Measurements from ENCODE around the gene ZNF467.
A peak's percentile ranks its signal among the peaks of the same experiment; 100 is the strongest.

The ZNF467 gene

DNA sequence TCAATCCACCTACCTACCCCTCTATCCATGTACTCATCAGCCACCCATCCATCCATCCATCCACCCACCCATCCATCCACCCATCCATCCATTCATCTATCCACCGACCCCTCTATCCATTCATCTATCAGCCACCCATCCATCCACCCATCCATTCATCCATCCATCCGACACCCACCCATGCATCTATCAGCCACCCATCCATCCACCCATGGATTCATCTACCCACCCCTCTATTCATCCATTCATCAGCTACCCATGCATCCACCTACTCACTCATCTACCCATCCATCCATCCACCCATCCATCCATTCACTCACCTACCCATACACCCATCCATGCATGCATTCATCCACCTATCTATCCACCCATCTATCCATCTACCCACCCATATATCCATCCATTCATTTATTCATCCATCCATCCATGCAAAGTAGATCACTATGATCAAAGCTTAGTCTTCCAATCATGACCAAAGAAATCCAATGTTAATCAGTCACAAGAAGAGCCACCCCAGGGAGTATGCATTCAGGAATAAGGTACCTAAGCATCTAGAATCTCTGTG, 27.7 kb upstream of the ZNF467 start:
- H3K4me3 ChIP-seq (ENCODE audit: low read depth, low read length) = no peak overlapping the region
- no peak for DNase-seq (ENCODE audit: low read depth)
- TF ChIP-seq, protein P1, sequence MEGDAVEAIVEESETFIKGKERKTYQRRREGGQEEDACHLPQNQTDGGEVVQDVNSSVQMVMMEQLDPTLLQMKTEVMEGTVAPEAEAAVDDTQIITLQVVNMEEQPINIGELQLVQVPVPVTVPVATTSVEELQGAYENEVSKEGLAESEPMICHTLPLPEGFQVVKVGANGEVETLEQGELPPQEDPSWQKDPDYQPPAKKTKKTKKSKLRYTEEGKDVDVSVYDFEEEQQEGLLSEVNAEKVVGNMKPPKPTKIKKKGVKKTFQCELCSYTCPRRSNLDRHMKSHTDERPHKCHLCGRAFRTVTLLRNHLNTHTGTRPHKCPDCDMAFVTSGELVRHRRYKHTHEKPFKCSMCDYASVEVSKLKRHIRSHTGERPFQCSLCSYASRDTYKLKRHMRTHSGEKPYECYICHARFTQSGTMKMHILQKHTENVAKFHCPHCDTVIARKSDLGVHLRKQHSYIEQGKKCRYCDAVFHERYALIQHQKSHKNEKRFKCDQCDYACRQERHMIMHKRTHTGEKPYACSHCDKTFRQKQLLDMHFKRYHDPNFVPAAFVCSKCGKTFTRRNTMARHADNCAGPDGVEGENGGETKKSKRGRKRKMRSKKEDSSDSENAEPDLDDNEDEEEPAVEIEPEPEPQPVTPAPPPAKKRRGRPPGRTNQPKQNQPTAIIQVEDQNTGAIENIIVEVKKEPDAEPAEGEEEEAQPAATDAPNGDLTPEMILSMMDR (IDR thresholded peaks at IDR 0.05; ENCODE audit: insufficient read depth, low read depth, low read length, missing control alignments) = no peak

DNA sequence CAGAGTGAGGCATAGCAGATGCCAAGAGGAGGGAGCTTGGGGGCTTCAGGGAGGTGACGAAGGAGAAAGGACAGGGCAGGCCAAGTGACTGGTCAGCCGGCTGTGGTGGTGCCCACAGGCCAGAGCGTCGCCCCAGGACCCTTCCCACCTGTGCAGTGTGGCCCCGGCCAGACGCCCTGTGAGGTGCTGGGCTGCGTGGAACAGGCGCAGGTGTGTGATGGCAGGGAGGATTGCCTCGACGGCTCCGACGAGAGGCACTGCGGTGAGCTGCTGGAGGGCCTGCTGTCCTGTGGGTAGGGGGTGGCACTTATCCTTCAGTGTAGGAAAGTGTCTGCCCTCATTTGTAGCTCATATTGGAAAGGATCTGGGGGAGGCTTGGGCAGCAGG, 26.8 kb upstream of the ZNF467 start:
- DNase-seq (ENCODE audit: low read depth) = no peak
- TF ChIP-seq, protein P1 (IDR thresholded peaks at IDR 0.05; ENCODE audit: insufficient read depth, low read depth, low read length, missing control alignments) = no peak
- no peak overlapping the region for H3K4me3 ChIP-seq (ENCODE audit: low read depth, low read length)

DNA sequence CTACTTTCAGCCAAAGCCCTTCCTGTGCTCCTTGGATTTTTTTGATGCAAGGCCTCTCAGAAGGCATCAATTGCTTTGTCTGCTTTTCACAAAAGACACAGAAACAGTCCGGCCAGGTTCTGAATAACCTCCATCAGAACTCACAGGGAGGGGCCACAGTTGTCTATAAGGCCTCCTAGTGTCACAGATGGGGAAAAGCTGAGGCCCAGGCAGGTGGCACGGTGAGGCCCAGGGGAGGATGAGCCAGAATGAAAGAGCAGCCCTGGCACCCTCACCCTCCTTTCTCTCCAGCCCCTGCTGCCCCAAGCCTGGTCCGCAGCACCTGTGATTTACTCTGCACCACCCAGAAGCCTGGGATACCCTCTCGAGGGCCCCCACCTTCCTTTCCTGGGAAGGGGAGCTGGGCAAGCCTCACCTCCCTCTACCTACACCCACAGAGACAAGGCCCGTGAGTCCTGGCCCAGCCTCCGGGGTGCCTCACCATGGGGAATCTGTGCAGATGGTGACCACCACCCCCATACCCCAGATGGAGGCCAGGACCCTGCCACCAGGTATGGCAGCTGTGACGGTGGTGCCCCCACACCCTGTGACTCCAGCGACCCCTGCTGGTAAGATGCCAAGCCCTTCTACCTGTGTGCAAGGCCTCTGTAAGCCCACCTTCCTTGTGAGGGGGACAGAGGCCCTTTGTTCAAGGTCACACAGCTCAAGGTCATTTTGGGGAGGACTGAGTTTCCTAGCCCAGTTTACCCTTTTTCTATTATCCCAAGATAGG, 26.2 kb upstream of the ZNF467 start:
- no peak overlapping the region for H3K4me3 ChIP-seq (ENCODE audit: low read depth, low read length)
- DNase-seq (ENCODE audit: low read depth) = peak; percentile 48
- TF ChIP-seq, protein P1 (IDR thresholded peaks at IDR 0.05; ENCODE audit: insufficient read depth, low read depth, low read length, missing control alignments) = peak; percentile 64

DNA sequence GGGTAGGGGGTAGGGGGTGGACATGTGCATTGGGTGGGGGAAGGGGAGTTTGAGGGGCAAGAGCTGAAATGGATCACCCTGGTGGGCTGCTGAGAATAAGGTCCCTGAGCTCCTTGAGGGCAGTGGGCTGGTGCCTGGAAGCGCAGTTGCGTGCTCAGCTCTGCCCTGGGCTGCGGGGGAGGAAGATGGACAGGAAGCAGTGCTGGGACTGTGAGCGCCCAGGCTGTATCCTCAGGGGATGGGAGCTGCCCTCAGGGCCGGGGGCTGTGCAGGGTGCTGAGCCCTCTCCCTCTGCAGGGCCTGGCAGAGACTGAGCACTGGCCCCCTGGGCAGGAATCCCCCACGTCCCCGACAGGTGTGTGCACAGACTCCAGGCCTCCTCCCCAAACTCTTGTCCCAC, 24.4 kb upstream of the ZNF467 start:
- TF ChIP-seq, protein P1 (IDR thresholded peaks at IDR 0.05; ENCODE audit: insufficient read depth, low read depth, low read length, missing control alignments) = no peak
- DNase-seq (ENCODE audit: low read depth) = no peak
- H3K4me3 ChIP-seq (ENCODE audit: low read depth, low read length) = no peak overlapping the region

DNA sequence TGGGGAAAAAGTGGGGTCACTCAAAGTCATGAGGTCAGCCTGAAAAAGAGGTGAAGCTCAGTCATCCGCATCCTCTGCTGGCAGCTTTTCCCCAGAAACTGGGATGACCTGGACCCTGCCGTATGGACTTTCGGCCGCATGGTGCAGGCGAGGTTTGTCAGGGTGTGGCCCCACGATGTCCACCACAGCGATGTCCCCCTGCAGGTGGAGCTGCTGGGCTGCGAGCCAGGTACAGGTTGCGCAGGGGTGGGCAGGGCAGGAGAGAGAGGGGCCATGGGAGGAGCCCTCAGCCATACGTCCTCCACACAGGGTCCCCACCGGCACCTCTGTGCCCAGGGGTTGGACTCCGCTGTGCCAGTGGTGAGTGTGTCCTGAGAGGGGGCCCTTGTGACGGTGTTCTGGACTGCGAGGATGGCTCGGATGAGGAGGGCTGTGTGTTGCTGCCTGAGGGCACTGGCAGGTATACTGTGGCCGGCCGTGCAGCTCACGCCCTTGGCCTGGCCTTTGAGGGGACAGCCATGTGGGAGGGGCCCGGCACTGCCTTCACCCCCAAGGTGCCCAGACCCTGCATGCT, 23.0 kb upstream of the ZNF467 start:
- TF ChIP-seq, protein P1 (IDR thresholded peaks at IDR 0.05; ENCODE audit: insufficient read depth, low read depth, low read length, missing control alignments) = no peak
- no peak overlapping the region for H3K4me3 ChIP-seq (ENCODE audit: low read depth, low read length)
- DNase-seq (ENCODE audit: low read depth) = no peak

DNA sequence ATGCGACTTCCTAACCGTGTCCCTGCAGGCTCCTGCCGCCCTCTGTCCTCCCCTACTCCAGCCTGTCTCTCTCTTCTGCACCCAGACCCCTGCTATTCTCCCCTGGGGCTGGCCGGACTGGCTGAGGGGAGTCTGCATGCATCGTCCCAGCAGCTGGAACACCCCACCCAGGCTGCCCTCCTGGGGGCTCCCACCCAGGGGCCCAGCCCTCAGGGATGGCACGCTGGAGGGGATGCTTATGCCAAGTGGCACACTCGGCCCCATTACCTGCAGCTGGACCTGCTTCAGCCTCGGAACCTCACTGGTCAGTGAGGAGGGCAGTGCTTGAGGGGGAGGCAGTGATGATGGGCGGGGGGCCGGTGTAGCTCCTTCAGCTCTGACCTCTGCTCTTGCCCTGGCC, 21.7 kb upstream of the ZNF467 start:
- no peak for DNase-seq (ENCODE audit: low read depth)
- TF ChIP-seq, protein P1 (IDR thresholded peaks at IDR 0.05; ENCODE audit: insufficient read depth, low read depth, low read length, missing control alignments) = no peak
- H3K4me3 ChIP-seq (ENCODE audit: low read depth, low read length) = no peak overlapping the region

Measured in GM12865 (cell line).